Ishikawa (cell line): ENCODE measurements around the gene PRCC.

Source experiments
- RAD21 ChIP-seq: IDR thresholded peaks from 2 replicates; pipeline ENCODE4 v1.6.1; 2012; ENCODE audit warnings: low read depth
- TAF1 ChIP-seq: IDR thresholded peaks from 2 replicates; pipeline ENCODE4 v1.6.1; 2012; ENCODE audit warnings: low read depth, mild to moderate bottlenecking
- TF ChIP-seq, protein P1 (sequence below): IDR thresholded peaks from 2 replicates; pipeline ENCODE4 v1.6.1; 2012; ENCODE audit warnings: low read depth, mild to moderate bottlenecking

DNA sequence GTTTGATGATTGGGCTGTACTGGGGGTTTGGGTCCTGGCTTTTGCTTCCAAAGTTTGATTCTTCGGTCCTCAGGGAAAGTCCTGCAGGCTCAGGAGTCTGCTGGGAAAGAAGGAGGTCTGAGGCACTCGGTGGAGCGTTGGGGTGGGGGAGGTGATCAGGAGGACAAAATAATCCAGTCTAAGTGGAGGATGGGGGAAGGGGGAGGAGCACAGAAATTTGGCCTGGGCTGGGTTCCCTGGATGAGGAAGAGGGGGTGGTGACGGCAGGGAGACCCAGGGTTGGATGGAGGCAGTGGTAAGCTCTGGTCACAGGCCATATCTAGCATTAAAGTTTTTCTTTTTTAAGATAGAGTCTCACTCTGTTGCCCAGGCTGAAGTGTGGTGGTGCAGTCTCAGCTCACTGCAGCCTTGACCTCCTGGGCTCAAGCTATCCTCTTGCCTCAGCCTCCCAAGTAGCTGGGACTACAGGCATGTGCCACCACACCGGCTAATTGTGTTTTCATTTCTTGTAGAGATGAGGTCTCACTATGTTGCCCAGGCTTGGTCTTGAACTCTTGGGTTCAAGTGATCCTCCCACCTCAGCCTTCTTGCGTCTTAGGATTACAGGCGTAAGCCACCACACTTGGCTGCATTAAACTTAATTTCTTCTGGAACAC is 42.5 kb downstream of the PRCC start:
- no peak for TF ChIP-seq RAD21
- TF ChIP-seq, protein P1, sequence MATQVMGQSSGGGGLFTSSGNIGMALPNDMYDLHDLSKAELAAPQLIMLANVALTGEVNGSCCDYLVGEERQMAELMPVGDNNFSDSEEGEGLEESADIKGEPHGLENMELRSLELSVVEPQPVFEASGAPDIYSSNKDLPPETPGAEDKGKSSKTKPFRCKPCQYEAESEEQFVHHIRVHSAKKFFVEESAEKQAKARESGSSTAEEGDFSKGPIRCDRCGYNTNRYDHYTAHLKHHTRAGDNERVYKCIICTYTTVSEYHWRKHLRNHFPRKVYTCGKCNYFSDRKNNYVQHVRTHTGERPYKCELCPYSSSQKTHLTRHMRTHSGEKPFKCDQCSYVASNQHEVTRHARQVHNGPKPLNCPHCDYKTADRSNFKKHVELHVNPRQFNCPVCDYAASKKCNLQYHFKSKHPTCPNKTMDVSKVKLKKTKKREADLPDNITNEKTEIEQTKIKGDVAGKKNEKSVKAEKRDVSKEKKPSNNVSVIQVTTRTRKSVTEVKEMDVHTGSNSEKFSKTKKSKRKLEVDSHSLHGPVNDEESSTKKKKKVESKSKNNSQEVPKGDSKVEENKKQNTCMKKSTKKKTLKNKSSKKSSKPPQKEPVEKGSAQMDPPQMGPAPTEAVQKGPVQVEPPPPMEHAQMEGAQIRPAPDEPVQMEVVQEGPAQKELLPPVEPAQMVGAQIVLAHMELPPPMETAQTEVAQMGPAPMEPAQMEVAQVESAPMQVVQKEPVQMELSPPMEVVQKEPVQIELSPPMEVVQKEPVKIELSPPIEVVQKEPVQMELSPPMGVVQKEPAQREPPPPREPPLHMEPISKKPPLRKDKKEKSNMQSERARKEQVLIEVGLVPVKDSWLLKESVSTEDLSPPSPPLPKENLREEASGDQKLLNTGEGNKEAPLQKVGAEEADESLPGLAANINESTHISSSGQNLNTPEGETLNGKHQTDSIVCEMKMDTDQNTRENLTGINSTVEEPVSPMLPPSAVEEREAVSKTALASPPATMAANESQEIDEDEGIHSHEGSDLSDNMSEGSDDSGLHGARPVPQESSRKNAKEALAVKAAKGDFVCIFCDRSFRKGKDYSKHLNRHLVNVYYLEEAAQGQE = no peak
- TF ChIP-seq TAF1 = no peak
